Measurements from ENCODE around the gene OTULIN. TPM values are rescaled to one million over a fixed set of nuclear protein-coding genes. Genes with fewer than 3 reads are reported as not detected.

The OTULIN gene
- total RNA-seq, 4 donors from 2014 or later = 33.0 to 42.2 (median 37.8) TPM

DNA sequence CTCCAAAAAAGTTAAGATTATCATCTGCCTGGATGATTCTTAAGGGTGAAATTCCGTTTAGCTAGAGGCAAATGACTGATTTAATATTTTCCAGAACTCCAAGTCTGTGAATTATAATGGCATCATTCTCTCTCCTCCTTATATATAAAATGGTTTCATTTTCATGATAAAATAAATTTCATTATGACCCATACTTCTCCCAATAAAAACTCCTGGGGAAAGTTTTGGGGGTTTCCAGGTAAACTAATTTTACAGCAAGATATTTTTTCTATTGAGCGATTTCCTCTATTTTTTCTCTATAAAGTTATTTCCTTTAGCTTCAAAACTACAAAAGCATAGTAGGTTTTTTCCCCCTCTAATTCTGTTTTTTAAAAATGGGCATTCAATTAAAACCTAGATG is 7.6 kb upstream of the OTULIN start:
- H3K27ac ChIP-seq = no peak overlapping the region
- DNase-seq = no peak
- no peak overlapping the region for H3K4me3 ChIP-seq
- no peaks in the 10 kb centered on the region for H3K36me3 ChIP-seq
- no peaks in the 10 kb centered on the region for H3K4me1 ChIP-seq
- no peaks in the 10 kb centered on the region for H3K9me3 ChIP-seq
- TF ChIP-seq, protein P1, sequence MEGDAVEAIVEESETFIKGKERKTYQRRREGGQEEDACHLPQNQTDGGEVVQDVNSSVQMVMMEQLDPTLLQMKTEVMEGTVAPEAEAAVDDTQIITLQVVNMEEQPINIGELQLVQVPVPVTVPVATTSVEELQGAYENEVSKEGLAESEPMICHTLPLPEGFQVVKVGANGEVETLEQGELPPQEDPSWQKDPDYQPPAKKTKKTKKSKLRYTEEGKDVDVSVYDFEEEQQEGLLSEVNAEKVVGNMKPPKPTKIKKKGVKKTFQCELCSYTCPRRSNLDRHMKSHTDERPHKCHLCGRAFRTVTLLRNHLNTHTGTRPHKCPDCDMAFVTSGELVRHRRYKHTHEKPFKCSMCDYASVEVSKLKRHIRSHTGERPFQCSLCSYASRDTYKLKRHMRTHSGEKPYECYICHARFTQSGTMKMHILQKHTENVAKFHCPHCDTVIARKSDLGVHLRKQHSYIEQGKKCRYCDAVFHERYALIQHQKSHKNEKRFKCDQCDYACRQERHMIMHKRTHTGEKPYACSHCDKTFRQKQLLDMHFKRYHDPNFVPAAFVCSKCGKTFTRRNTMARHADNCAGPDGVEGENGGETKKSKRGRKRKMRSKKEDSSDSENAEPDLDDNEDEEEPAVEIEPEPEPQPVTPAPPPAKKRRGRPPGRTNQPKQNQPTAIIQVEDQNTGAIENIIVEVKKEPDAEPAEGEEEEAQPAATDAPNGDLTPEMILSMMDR (IDR thresholded peaks at IDR 0.05) = no peak
- no peak for TF ChIP-seq POLR2A (IDR thresholded peaks at IDR 0.05)
- no peaks in the 10 kb centered on the region for H3K27me3 ChIP-seq

DNA sequence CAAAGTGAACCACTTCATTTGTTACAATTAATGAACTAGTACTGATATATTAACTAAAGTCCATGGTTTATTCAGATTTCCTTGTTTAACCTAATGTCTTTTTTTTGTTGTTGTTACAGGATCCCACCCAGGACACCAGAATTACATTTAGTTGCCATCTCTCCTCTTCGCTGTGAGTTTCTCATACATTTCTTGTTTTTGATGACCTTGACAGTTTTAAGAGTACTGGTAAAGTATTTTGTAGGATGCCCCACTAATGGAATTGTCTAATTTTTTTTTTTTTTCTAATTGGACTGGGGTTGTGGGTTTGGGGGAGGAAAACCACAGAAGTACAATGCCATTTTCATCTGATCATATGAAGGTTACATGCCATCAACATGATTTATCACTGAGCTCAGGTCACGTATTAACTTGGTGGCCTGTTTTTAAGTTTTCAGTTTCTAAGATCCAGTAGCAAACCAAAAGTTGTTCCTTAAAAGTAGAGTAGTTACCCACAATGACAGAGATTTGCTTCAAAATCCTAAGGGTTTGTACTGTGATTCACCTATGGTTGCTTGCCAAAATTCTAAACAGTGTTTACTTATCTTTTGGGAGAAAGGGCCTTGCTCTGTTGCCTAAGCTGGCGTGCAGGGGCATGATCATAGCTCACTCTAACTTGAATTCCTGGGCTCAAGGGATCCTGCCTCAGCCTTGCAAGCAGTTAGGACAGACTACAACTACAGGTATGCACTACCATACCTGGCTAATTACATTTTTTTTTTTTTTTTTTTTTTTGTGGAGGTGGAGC is 4.5 kb upstream of the OTULIN start:
- no peak overlapping the region for H3K27ac ChIP-seq
- TF ChIP-seq POLR2A (IDR thresholded peaks at IDR 0.05) = no peak
- TF ChIP-seq, protein P1 (IDR thresholded peaks at IDR 0.05) = no peak
- no peak for DNase-seq

DNA sequence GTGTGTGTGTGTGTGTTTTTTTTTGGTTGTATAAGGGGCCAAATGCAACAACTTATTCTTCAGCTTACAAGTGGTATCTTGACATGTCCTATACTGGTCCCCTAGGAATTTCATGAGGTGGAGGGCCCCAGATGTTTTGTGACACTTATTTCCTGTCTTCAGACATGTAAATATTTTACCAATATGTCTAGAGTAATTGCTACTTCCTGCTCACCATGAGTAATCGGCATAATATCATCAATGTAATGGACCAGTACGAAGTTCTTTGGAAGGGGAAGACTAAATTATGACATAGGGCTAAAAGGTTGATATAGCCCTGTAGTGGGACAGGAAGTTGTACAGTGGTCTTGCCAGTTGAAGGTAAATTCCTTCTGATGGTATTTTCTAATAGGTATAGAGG is 3.7 kb upstream of the OTULIN start:
- H3K4me1 ChIP-seq = peaks cover 0 to 16% (median 3%) of the 10 kb centered on the region in 4 donors
- no peaks in the 10 kb centered on the region for H3K9me3 ChIP-seq
- no peak overlapping the region for H3K4me3 ChIP-seq
- H3K36me3 ChIP-seq = no peaks in the 10 kb centered on the region
- H3K27ac ChIP-seq = no peak overlapping the region
- DNase-seq = no peak
- TF ChIP-seq, protein P1 (IDR thresholded peaks at IDR 0.05) = no peak
- no peak for TF ChIP-seq POLR2A (IDR thresholded peaks at IDR 0.05)
- no peaks in the 10 kb centered on the region for H3K27me3 ChIP-seq

More for the DNA sequence above, 4.5 kb upstream of the OTULIN start:
- H3K4me3 ChIP-seq = no peak overlapping the region
- H3K9me3 ChIP-seq = no peaks in the 10 kb centered on the region
- H3K27me3 ChIP-seq = no peaks in the 10 kb centered on the region
- peaks cover 0 to 9% (median 3%) of the 10 kb centered on the region in 4 donors for H3K4me1 ChIP-seq
- no peaks in the 10 kb centered on the region for H3K36me3 ChIP-seq

DNA sequence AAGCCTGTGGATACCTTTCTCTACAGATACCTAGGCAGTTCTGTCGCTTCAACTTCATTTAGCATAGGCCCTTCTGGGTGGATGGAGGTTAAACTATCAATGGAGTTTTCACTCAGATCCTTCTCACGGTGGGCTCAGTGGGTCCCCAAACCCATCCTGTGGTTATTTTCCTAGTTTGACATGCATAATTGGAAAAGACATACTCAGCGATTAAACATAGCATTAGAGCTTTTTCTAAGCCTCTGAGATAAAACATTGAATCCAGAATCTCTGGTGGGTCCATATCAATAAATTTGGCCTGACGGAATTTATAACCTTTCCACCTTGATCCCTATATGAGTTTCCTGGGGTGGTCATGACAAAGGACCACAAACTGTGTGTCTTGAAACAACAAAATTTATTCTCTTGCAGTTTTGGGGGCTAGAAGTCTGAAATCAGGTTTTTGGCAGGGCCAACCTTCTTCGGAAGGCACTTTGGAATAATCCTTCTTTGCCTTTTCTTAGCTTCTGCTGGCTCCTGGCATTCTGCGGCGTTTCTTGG is 1.7 kb upstream of the OTULIN start:
- H3K27me3 ChIP-seq = no peaks in the 10 kb centered on the region
- no peak overlapping the region for H3K4me3 ChIP-seq
- peaks cover 0 to 34% (median 5%) of the 10 kb centered on the region in 4 donors for H3K4me1 ChIP-seq
- no peak overlapping the region for H3K27ac ChIP-seq
- no peaks in the 10 kb centered on the region for H3K36me3 ChIP-seq
- no peak for DNase-seq
- TF ChIP-seq POLR2A (IDR thresholded peaks at IDR 0.05) = no peak
- TF ChIP-seq, protein P1 (IDR thresholded peaks at IDR 0.05) = no peak
- H3K9me3 ChIP-seq = no peaks in the 10 kb centered on the region

- peak overlapping the region; percentile 80 to 99 (median 95) for H3K27ac ChIP-seq
- DNase-seq = peak in 2 of 3 donors; percentile 30 to 57
- H3K36me3 ChIP-seq = no peaks in the 10 kb centered on the region
- no peak for TF ChIP-seq POLR2A (IDR thresholded peaks at IDR 0.05)
- TF ChIP-seq, protein P1 (IDR thresholded peaks at IDR 0.05) = no peak
- no peaks in the 10 kb centered on the region for H3K27me3 ChIP-seq
- H3K4me1 ChIP-seq = peaks cover 0 to 41% (median 5%) of the 10 kb centered on the region in 4 donors
- H3K4me3 ChIP-seq = peak overlapping the region; percentile 70 to 91 (median 86)
- H3K9me3 ChIP-seq = no peaks in the 10 kb centered on the region
These were observed 716 bp upstream of the OTULIN start for GRCh38 chr5:14663734-14664269.
